Measurements from ENCODE around the gene C3orf20.

GRCh38 chr3:14750650-14751049 lies 75.7 kb downstream of the C3orf20 start:
- TF ChIP-seq POLR2A (IDR thresholded peaks at IDR 0.05) (no peak), CTCF (IDR thresholded peaks at IDR 0.05) (no peak)

Data from heart left ventricle (tissue), 13 donors.